ENCODE results near the gene STAT4.

Gene STAT4

GRCh38 chr2:191001032-191001431, 149.8 kb downstream of the STAT4 start:
- no peak overlapping the region for H3K4me3 ChIP-seq (ENCODE audit: low read depth, low read length)
- DNase-seq (ENCODE audit: low read depth): no peak
- no peak for TF ChIP-seq MYC (IDR thresholded peaks at IDR 0.05; ENCODE audit: low read depth, low read length)
- TF ChIP-seq POLR2A (IDR thresholded peaks at IDR 0.05; ENCODE audit: extremely low read depth, insufficient read length): no peak
- no peak for TF ChIP-seq MAX (IDR thresholded peaks at IDR 0.05; ENCODE audit: low read depth, low read length)
- no peak for TF ChIP-seq CTCF (IDR thresholded peaks at IDR 0.05; ENCODE audit: low read depth, low read length)

GRCh38 chr2:190999949-191000665, 150.7 kb downstream of the STAT4 start:
- DNase-seq (ENCODE audit: low read depth): no peak
- H3K4me3 ChIP-seq (ENCODE audit: low read depth, low read length): no peak overlapping the region
- no peak for TF ChIP-seq CTCF (IDR thresholded peaks at IDR 0.05; ENCODE audit: low read depth, low read length)
- no peak for TF ChIP-seq MAX (IDR thresholded peaks at IDR 0.05; ENCODE audit: low read depth, low read length)
- no peak for TF ChIP-seq POLR2A (IDR thresholded peaks at IDR 0.05; ENCODE audit: extremely low read depth, insufficient read length)
- no peak for TF ChIP-seq MYC (IDR thresholded peaks at IDR 0.05; ENCODE audit: low read depth, low read length)

- no peak overlapping the region for H3K4me3 ChIP-seq (ENCODE audit: low read depth, low read length)
- DNase-seq (ENCODE audit: low read depth): no peak
- TF ChIP-seq MAX (IDR thresholded peaks at IDR 0.05; ENCODE audit: low read depth, low read length) (no peak), MYC (IDR thresholded peaks at IDR 0.05; ENCODE audit: low read depth, low read length) (no peak), POLR2A (IDR thresholded peaks at IDR 0.05; ENCODE audit: extremely low read depth, insufficient read length) (no peak), CTCF (IDR thresholded peaks at IDR 0.05; ENCODE audit: low read depth, low read length) (no peak)
Observed at GRCh38 chr2:190999058-190999457, 151.7 kb downstream of the STAT4 start.

GRCh38 chr2:190997526-190998113, 153.2 kb downstream of the STAT4 start:
- no peak for DNase-seq (ENCODE audit: low read depth)
- no peak overlapping the region for H3K4me3 ChIP-seq (ENCODE audit: low read depth, low read length)
- TF ChIP-seq MAX (IDR thresholded peaks at IDR 0.05; ENCODE audit: low read depth, low read length) (no peak), POLR2A (IDR thresholded peaks at IDR 0.05; ENCODE audit: extremely low read depth, insufficient read length) (no peak), MYC (IDR thresholded peaks at IDR 0.05; ENCODE audit: low read depth, low read length) (no peak), CTCF (IDR thresholded peaks at IDR 0.05; ENCODE audit: low read depth, low read length) (no peak)

- no peak overlapping the region for H3K4me3 ChIP-seq (ENCODE audit: low read depth, low read length)
- TF ChIP-seq MYC (IDR thresholded peaks at IDR 0.05; ENCODE audit: low read depth, low read length) (no peak), CTCF (IDR thresholded peaks at IDR 0.05; ENCODE audit: low read depth, low read length) (no peak), MAX (IDR thresholded peaks at IDR 0.05; ENCODE audit: low read depth, low read length) (no peak), POLR2A (IDR thresholded peaks at IDR 0.05; ENCODE audit: extremely low read depth, insufficient read length) (no peak)
- DNase-seq (ENCODE audit: low read depth): peak; percentile 56
Observed at GRCh38 chr2:190996947-190997346, 153.8 kb downstream of the STAT4 start.

Data from NB4 (cell line).